B cell (primary cell): ENCODE data around the gene CDNF. TPM values are rescaled to one million over a fixed set of nuclear protein-coding genes. Genes with fewer than 3 reads are reported as not detected.
A peak's percentile ranks its signal among the peaks of the same experiment; 100 is the strongest.

Source experiments
- ATAC-seq: fragments of 200-7000 bp; cut with Tn5 transposase; one replicate; pipeline ENCODE4 v1.10.0; 2021; ENCODE audit warnings: low read depth, mild to moderate bottlenecking, moderate number of reproducible peaks, moderate library complexity
- CTCF ChIA-PET: fragments of 350-600 bp; sonication (Branson Sonifier 250); formaldehyde crosslinking; loops from one replicate; lab custom pipeline; 2021; ENCODE audit warnings: antibody characterized with exemption, inconsistent platforms; lab: Charles Lee
- POLR2A ChIA-PET: fragments of 350-600 bp; sonication (Branson Sonifier 250); formaldehyde crosslinking; loops from one replicate; lab custom pipeline; 2021; ENCODE audit warnings: antibody characterized with exemption; lab: Charles Lee
- DNase-seq: peaks from one replicate; pipeline ENCODE4 v3.0.0; 2013
- H2AFZ ChIP-seq: 2 replicates; pipeline ENCODE4 v1.6.1; 2012; ENCODE audit warnings: mild to moderate bottlenecking, low read depth, low read length; ENCODE audit not compliant: insufficient read depth, poor library complexity, severe bottlenecking
- H3K27ac ChIP-seq, 2 donors: 1 replicate in 1 of 2; 2 replicates in 1 of 2; pipeline ENCODE4 v1.5.1; 2012 to 2013; ENCODE audit warnings: low read length in 2 of 2, mild to moderate bottlenecking in 2 of 2, moderate library complexity in 1 of 2
- H3K27me3 ChIP-seq, 4 experiments: fragments of 200-600 bp in 1 of 4; sonication (generic) in 1 of 4; replicated peaks in 1 of 4; 1 replicate in 2 of 4; 2 replicates in 2 of 4; pipeline versions ENCODE4 v1.6.1 to v1.7.0; 2013 to 2016; ENCODE audit warnings: low read length in 3 of 4, mild to moderate bottlenecking in 2 of 4, mixed read lengths in 1 of 4, moderate library complexity in 1 of 4; ENCODE audit not compliant: insufficient read depth in 4 of 4, control insufficient read depth in 3 of 4; ENCODE audit errors: control extremely low read depth in 1 of 4
- H3K36me3 ChIP-seq, 2 experiments: replicated peaks in 1 of 2; 1 replicate in 1 of 2; 2 replicates in 1 of 2; pipeline versions ENCODE4 v1.6.1 to v1.7.1; 2013; ENCODE audit warnings: low read length in 1 of 2; ENCODE audit not compliant: insufficient read depth in 2 of 2, control insufficient read depth in 1 of 2; ENCODE audit errors: control extremely low read depth in 1 of 2, extremely low read depth in 1 of 2
- H3K4me1 ChIP-seq, 2 donors: fragments of 200-600 bp in 1 of 2; sonication (generic) in 1 of 2; 1 replicate in 1 of 2; 2 replicates in 1 of 2; pipeline versions ENCODE4 v1.5.1 to v1.6.1; 2013 to 2017; ENCODE audit warnings: low read length in 2 of 2; ENCODE audit not compliant: control insufficient read depth in 2 of 2, insufficient read depth in 2 of 2
- H3K4me2 ChIP-seq: replicated peaks from 2 replicates; pipeline ENCODE3; 2012; ENCODE audit warnings: mild to moderate bottlenecking, low read depth, low read length; ENCODE audit not compliant: poor library complexity, severe bottlenecking
- H3K4me3 ChIP-seq, 5 experiments: fragments of 200-600 bp in 1 of 5; sonication (generic) in 1 of 5; 1 replicate in 3 of 5; 2 replicates in 2 of 5; pipeline versions ENCODE4 v1.5.1 to v1.7.0; 2011 to 2016; ENCODE audit warnings: low read length in 4 of 5, mild to moderate bottlenecking in 4 of 5, low read depth in 2 of 5, control low read depth in 1 of 5, moderate library complexity in 1 of 5; ENCODE audit not compliant: insufficient read depth in 1 of 5; ENCODE audit errors: control extremely low read depth in 1 of 5, extremely low read depth in 1 of 5
- H3K79me2 ChIP-seq: fragments of 200-600 bp; sonication (generic); one replicate; pipeline ENCODE4 v1.6.0; 2016; ENCODE audit warnings: low read length; ENCODE audit not compliant: control insufficient read depth, insufficient read depth
- H3K9ac ChIP-seq: fragments of 200-600 bp; sonication (generic); 2 replicates; pipeline ENCODE4 v1.6.1; 2017; ENCODE audit warnings: mild to moderate bottlenecking, low read length, moderate library complexity
- H3K9me3 ChIP-seq, 3 donors: one replicate each; pipeline versions ENCODE4 v1.6.1 to v1.7.1; 2013; ENCODE audit warnings: low read length in 2 of 3; ENCODE audit not compliant: control insufficient read depth in 2 of 3, insufficient read depth in 1 of 3; ENCODE audit errors: control extremely low read depth in 1 of 3
- H4K20me1 ChIP-seq: 2 replicates; pipeline ENCODE4 v1.6.0; 2012; ENCODE audit warnings: mild to moderate bottlenecking, low read length; ENCODE audit not compliant: insufficient read depth, control insufficient read depth, poor library complexity, severe bottlenecking
- H3K27ac Mint-ChIP-seq: one replicate; pipeline ENCODE4 v1.8.0; 2021; ENCODE audit warnings: mixed read lengths
- H3K27me3 Mint-ChIP-seq: one replicate; pipeline ENCODE4 v1.8.0; 2021; ENCODE audit warnings: mixed read lengths
- H3K4me1 Mint-ChIP-seq: one replicate; pipeline ENCODE4 v1.8.0; 2021; ENCODE audit warnings: mixed read lengths
- H3K4me3 Mint-ChIP-seq: one replicate; pipeline ENCODE4 v1.8.0; 2021; ENCODE audit warnings: mixed read lengths
- H3K9me3 Mint-ChIP-seq: one replicate; pipeline ENCODE4 v1.8.0; 2022; ENCODE audit warnings: mixed read lengths; ENCODE audit not compliant: insufficient read depth
- EZH2 ChIP-seq: IDR thresholded peaks from 2 replicates; pipeline ENCODE4 v1.6.1; 2012; ENCODE audit warnings: borderline replicate concordance, low read depth, mild to moderate bottlenecking, moderate library complexity, low read length; ENCODE audit not compliant: insufficient read depth, poor library complexity, severe bottlenecking
- WGBS: methylation state at CpG from one replicate; pipeline ENCODE4 v1.1.5; 2013; ENCODE audit warnings: missing lambda C conversion rate; ENCODE audit not compliant: insufficient coverage; 5-methylcytosine and 5-hydroxymethylcytosine counted together
- intact Hi-C: fragments of 100-400 bp; cut with micrococcal nuclease; formaldehyde crosslinking; loops from one replicate; pipeline ENCODE4 v1.10.0; 2022
- polyA minus RNA-seq: library from RNA; depleted of rRNA, polyadenylated mRNA; stranded (reverse); fragments of >200 nt; gene quantifications from 2 replicates; pipeline ENCODE4 v1.2.3, GENCODE V29; 2012
- polyA plus RNA-seq: library from polyadenylated mRNA; depleted of rRNA; stranded (reverse); fragments of >200 nt; gene quantifications from 2 replicates; pipeline ENCODE4 v1.2.3, GENCODE V29; 2012
- total RNA-seq, 2 donors: library from RNA; stranded (reverse); fragments of 120-200 nt in 1 of 2; gene quantifications; 1 replicate in 1 of 2; 2 replicates in 1 of 2; pipeline versions ENCODE4 v1.2.3 to v1.2.4, GENCODE V29; 2013 to 2022
- TF ChIP-seq, protein P1 (sequence below): fragments of 200-600 bp; IDR thresholded peaks from one replicate; pipeline ENCODE4 v1.8.0; 2022; ENCODE audit warnings: antibody characterized with exemption, mild to moderate bottlenecking

The CDNF gene
- total RNA-seq (1.4 and 1.6 TPM in 2 replicates), polyA plus RNA-seq (1.8 and 2.1 TPM in 2 replicates), polyA minus RNA-seq (1.5 and 2.1 TPM in 2 replicates)
- total RNA-seq (2013) = 1.8 TPM

DNA sequence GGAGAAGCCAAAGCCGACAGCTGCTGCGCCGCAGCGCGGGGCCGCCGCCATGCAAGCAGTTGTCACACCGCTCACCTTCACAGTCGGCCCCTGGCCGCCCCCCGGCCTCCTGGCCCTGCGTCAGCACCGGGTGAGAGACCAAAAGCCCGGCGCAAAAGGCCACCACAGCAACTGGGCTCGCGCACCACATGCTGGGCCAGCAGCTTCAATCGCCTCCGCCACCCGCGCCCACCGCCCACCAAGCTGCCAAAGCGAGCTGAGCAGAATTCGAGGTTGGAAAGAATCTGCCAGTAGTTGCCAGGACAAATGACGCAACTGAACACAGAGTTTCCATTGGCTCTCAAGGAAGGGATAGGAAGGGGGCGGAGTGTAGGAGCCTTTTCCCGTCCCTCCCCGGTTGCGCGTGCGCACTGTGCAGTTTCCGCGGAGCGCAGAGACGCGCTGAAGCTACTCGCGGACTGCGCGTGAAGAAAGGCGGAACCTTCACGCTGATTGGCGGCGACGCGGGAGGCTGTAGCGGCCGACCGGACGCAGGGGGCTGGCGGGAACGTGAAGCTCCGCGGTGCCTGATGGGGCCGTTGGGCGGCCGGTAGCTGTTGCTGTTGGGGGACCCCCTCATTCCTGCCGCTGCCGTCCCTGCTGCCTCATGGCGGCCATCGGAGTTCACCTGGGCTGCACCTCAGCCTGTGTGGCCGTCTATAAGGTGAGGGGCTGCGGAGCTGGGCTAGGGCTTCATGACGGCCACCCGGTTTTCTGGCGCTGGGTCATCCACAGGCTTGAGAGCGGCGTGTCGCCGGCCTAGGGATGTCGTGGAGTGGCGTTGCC is at the start of gene CDNF, which contains the start of the genes HSPA14 and MSANTD7:
CDNF (minus strand) TSS at position 281 of the 825 bp plus-strand sequence; CDS start at position 190, 91 bp downstream.
HSPA14 (plus strand) TSS at position 550 of the 825 bp plus-strand sequence; CDS start at position 647, 97 bp downstream.
MSANTD7 (plus strand) TSS at position 550 of the 825 bp plus-strand sequence. CDS start 3,979 bp downstream, outside the sequence.
- TF ChIP-seq, protein P1, sequence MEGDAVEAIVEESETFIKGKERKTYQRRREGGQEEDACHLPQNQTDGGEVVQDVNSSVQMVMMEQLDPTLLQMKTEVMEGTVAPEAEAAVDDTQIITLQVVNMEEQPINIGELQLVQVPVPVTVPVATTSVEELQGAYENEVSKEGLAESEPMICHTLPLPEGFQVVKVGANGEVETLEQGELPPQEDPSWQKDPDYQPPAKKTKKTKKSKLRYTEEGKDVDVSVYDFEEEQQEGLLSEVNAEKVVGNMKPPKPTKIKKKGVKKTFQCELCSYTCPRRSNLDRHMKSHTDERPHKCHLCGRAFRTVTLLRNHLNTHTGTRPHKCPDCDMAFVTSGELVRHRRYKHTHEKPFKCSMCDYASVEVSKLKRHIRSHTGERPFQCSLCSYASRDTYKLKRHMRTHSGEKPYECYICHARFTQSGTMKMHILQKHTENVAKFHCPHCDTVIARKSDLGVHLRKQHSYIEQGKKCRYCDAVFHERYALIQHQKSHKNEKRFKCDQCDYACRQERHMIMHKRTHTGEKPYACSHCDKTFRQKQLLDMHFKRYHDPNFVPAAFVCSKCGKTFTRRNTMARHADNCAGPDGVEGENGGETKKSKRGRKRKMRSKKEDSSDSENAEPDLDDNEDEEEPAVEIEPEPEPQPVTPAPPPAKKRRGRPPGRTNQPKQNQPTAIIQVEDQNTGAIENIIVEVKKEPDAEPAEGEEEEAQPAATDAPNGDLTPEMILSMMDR = no peak
- Mint-ChIP-seq H3K27ac (peak within 1 kb of the TSS; percentile 98), H3K27me3 (no peaks in the 10 kb centered on the region), H3K9me3 (no peaks in the 10 kb centered on the region), H3K4me1 (peaks cover 20% of the 10 kb centered on the region), H3K4me3 (peak within 1 kb of the TSS; percentile 98)
- DNase-seq = peak; percentile 100
- WGBS = under 1% methylated on average over 72 of the region's 72 CpGs
- POLR2A ChIA-PET = interaction anchor here (0.5 to 1.6 kb wide), 13 partner anchors 40 to 1048 kb away, joined by 3 to 10 read pairs (median 4); partner anchors contain the start of genes DCLRE1C and SUV39H2
- Histone ChIP-seq H3K79me2 (peaks cover 39% of the 10 kb centered on the region), H4K20me1 (no peaks in the 10 kb centered on the region), H3K4me3 (peak within 1 kb of the TSS; percentile 63 to 99 (median 98)), H3K36me3 (peaks cover 7 to 15% of the 10 kb centered on the region in 2 experiments), H3K27me3 (no peaks in the 10 kb centered on the region), H3K4me1 (peaks cover 16 to 17% of the 10 kb centered on the region in 2 donors), H2AFZ (peak within 1 kb of the TSS; percentile 96), H3K4me2 (peak within 1 kb of the TSS; percentile 94), H3K9ac (peak within 1 kb of the TSS; percentile 93), H3K9me3 (no peaks in the 10 kb centered on the region), H3K27ac (peak within 1 kb of the TSS; percentile 83 to 85)
- CTCF ChIA-PET = interaction anchor here (0.6 to 4.0 kb wide), 20 partner anchors 10 to 1051 kb away, joined by 3 to 43 read pairs (median 4); partner anchors contain the start of genes MEIG1 and SUV39H2
- intact Hi-C loops = loop anchor here (1.0 to 5.0 kb wide), 10 partner anchors 15 to 1251 kb away; partner anchors contain the start of genes MEIG1, PRPF18, RPP38 and SUV39H2
- peak; percentile 95 for ATAC-seq

DNA sequence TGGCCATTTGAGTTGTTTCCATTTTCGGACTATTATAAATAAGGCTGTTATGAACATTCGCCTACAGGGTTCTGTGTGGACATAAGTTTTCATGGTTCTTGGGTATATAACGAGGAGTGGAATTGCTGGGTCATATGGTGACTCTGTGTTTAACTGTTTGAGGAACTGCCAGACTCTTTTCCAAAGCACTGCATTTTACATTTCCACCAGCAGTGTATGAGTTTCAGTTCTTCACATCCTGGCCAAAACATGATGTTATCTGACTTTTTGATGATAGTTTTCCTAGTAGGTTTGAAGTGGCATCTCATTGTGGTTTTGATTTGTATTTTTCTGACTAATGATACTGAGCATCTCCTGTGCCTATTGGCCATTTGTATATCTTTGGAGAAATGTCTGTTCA is 46.2 kb upstream of the CDNF start:
- Histone ChIP-seq H2AFZ (no peak overlapping the region), H3K36me3 (no peaks in the 10 kb centered on the region), H3K9ac (no peak overlapping the region), H3K4me3 (no peak overlapping the region), H3K9me3 (no peaks in the 10 kb centered on the region), H3K4me1 (peaks cover 8 to 11% of the 10 kb centered on the region in 2 donors), H3K4me2 (no peak overlapping the region), H3K79me2 (peaks cover 28% of the 10 kb centered on the region), H3K27ac (no peak overlapping the region), H3K27me3 (peaks cover 0 to 6% (median 0%) of the 10 kb centered on the region in 4 experiments), H4K20me1 (no peaks in the 10 kb centered on the region)
- CTCF ChIA-PET = no interaction called here
- POLR2A ChIA-PET = no interaction called here
- DNase-seq = no peak
- intact Hi-C loops = no loop called here
- H3K27me3 Mint-ChIP-seq = no peaks in the 10 kb centered on the region
- H3K4me3 Mint-ChIP-seq = no peak overlapping the region
- H3K4me1 Mint-ChIP-seq = peaks cover 13% of the 10 kb centered on the region
- no peak for TF ChIP-seq EZH2
- TF ChIP-seq, protein P1 = no peak
- no peak overlapping the region for H3K27ac Mint-ChIP-seq
- ATAC-seq = no peak
- no peaks in the 10 kb centered on the region for H3K9me3 Mint-ChIP-seq
- no CpG with 5 or more reads among the region's 3 CpGs for WGBS
